Measurements from ENCODE around the gene WWOX.

WWOX gene

DNA sequence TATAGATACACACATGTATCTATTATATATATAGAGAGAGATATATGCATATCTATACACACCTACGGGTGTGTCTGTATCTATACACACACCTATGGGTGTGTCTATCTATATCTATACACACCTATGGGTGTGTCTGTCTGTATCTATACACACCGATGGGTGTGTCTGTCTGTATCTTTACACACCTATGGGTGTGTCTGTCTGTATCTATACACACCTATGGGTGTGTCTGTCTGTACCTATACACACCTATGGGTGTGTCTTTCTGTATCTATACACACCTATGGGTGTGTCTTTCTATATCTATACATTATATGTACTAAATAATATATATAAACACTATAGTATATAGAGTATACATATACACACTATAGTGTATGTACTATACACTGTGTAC is 762.6 kb downstream of the WWOX start:
- no peak for DNase-seq (ENCODE audit: low spot score)

DNA sequence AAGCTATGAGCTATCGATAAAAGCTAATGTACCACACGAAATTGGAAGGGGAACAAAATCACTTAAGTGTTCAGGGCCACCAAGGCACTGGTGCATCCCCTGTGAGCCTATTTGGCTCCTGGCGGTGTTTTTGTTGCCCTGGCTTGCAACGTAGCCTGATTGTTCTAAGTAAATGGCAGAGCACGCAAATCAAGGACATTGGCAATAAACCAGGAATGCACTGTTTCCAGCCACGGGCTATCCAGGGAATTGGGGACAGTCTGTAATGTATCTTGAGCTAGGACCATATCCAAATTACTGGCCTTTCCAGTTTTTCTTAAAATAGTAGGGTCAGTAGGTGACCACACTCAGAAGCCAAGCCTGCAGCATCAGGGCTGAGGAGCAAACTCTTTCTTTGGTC is 767.1 kb downstream of the WWOX start:
- DNase-seq (ENCODE audit: low spot score): no peak

DNA sequence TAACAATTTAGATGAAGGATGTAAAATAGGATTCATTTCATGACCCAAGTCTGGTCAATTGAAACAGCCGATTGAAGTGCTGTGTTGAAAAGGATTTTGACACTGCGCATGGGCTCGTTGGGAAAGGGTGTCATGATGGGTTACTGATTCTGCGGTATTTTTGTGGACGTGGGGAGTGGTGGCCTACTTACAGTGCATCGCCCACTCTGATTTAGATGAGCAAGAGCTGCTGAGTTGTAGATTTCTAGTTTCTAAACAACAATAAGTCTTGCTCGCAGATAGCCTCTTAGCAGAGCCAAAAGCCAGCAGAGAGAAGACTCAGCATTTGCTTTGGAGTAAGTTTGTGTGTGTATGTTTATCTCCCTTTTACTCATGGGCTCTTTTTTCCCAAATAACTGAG is 770.0 kb downstream of the WWOX start:
- no peak for DNase-seq (ENCODE audit: low spot score)

DNA sequence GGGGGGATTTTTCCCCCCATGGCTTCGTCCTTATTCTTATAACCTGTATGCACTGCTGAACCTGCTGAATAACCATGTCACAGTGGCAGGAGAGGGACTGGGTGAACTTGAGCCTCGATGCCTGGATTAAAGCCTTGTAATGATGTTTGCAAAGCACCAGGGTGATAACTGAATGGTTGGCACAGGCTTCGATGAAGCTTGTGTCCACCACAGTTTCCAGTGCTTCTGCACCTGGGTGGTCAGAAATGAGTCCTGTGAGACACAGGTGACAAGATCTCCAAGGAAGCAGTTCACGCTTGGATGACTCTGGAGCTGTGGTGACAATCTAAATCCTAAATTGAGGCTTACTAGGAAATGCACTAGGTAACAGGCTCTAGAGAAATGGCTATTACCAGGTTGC is 771.8 kb downstream of the WWOX start:
- DNase-seq (ENCODE audit: low spot score): no peak

DNA sequence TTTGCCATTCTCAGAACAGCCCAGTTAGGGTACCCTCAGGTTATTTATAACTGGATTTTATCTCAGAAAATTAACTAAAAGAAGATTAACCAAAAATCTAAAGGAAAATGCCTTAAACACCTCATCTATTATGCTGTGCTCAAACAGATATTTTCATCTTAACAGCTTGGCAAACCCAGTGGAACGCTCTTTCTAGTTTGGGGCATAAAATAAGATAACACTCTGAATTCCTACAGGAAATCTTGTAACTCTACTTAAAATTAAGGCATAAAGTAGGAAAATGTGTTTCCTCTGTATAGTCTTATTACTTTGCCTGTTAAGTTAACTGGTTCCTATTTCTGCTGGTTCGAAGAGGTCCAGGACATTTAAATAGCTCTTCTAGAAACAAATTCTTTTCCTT is 777.2 kb downstream of the WWOX start:
- DNase-seq (ENCODE audit: low spot score): no peak

DNA sequence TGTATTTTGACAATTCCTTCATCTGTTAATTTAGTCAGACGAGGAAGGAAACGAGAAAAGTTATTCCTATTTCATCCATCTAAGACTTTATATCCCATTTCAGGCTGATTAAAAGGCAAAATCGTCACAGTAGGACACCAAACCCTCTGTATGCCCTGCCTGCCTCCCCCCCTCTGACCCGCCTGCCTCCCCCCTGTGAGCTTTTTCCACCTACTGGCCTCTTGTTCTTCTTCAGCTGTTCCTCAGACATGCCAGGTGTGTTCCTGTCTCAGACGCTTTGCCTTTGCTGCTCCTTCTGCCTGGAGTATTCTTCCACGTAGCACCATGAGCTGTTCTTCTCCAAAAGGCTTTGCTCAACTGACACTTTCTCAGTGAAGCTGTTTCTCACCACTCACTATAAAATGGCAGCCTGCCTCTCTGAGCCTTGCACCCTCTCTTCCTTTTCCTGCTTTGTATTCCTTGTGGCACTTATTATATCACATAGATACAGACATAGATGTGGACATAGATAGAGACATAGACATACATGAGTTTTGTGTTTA is 777.7 kb downstream of the WWOX start:
- no peak for DNase-seq (ENCODE audit: low spot score)

DNA sequence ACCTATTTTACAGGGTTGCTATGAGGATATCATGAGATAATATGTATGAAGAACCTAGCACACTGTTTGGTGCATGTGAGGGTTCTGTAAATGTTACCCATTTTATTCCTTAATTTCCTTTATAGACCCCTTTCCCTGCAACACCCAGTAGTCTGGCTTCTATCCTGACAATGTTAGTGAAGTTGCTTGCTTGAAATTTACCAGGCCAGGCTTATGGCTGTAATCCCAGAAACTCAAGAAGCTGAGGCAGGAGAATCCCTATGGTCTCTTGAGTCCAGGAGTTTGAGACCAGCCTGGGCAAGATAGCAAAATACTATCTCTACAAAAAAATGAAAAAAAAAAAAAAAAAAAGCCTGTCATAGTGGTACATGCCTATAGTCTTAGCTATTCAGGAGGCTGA is 779.1 kb downstream of the WWOX start:
- DNase-seq (ENCODE audit: low spot score): no peak

DNA sequence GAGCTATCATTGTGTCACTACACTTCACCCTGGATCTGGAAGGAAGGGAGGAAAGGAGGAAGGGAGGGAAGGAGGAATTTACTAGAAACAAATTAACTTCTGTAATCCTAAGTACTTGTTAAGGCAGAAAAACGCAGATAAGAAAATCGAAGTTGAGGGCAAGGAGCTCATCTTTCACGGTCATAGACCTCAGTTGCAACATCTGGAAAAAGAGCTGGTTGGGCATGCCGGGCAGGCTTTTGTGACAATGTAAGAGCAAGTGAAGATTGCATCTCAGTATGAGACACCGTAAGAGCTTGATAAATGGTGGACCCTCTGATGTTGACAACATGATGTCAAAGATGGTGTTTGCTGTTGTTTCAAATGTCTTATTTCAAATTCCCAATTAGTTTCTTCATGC is 779.6 kb downstream of the WWOX start:
- DNase-seq (ENCODE audit: low spot score): no peak

DNA sequence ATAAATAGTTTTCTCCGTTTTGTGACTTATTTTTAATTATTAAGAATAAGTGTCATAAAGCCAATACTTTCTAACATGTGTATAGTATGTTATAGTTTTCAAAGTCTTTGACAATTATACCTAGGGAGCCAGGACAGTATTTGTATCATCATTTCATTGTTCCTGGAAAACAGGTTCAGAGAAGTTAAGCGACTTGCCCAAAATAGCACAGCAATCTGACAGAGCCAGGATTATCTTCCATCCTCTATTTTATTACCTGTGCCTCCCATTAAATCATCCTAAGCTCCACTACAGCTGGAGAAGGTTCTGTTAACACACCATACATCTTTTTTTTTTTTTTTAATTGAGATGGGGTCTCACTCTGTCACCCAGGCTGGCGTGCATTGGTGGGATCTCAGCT is 782.7 kb downstream of the WWOX start:
- no peak for DNase-seq (ENCODE audit: low spot score)

DNA sequence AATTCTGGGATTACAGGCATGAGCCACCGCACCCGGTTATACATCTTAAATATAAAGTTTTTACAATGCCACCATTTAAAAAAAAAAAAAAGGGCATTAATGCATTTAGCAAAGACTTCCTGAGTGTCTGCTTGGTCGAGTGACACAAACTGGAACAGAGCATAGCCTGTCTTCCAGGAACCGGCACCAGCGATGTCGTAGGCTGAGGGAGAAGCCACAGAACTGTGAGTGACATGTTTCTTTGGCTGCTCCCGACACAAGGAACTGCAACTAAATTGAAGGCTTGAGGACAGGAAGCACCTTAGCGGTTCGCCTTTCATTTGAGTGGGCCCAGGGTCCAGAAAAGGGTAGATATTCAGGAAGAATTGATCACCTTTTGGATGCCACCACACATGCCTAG is 783.3 kb downstream of the WWOX start:
- no peak for DNase-seq (ENCODE audit: low spot score)

DNA sequence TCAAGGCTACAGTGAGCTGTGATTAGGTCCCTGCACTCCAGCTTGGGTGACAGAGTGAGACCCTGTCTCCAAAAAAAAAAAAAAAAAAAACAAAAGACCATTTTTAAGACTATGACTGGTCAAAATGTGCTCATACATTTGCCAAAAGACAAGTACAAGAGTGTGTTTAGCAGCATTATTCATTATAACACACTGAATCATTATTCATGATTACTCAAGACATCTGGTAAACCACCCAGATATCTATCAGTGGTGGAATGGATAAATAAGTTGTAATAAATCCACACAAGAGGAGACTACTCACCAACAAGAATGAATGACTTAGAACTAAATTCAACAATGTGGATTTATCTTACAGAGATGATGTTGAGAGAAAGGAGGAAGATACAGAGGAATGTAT is 784.8 kb downstream of the WWOX start:
- DNase-seq (ENCODE audit: low spot score): no peak

DNA sequence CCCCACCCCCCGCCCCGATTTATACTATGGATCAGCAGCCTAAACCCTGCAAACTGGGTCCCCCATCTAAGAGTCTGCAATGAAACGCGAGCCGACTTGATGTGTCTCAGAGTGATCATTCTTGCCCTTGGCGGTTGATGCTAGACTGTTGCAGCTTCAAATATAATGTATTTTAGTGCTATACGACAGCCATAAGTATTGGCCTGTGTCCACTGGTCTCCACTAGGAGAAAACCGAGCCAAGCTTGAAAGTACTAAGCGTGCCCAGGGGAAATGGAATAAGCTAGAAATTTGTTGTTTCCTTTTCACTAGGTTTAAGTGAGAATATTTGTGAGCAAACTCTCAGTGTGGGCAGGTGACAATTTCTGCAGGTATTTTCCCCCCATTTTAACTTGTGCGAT is 789.9 kb downstream of the WWOX start:
- no peak for DNase-seq (ENCODE audit: low spot score)

DNA sequence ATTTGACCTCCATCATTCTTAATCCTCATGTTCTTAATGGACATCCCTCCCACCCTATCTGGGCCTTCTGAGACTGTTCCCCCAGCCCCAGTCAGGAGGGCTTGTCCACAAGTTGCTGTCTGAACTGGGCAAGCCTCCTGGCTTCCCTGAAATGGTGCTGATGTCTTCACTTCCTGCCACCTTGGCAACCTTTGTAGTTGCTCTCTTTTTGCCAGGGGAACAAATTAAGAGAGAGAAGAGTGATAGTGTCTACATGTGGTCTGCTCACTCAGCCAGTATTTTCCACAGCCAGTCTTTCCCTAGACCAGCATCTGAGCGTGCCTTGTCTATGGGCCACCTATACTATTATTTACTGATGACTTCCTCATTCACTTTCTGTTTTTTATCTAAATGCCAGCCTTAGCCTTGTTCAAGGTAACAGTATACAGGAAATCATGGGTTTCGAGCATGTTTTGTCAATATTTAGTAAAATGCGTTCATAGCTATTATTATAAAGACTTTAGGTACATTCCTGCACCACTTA is 791.0 kb downstream of the WWOX start:
- DNase-seq (ENCODE audit: low spot score): no peak

DNA sequence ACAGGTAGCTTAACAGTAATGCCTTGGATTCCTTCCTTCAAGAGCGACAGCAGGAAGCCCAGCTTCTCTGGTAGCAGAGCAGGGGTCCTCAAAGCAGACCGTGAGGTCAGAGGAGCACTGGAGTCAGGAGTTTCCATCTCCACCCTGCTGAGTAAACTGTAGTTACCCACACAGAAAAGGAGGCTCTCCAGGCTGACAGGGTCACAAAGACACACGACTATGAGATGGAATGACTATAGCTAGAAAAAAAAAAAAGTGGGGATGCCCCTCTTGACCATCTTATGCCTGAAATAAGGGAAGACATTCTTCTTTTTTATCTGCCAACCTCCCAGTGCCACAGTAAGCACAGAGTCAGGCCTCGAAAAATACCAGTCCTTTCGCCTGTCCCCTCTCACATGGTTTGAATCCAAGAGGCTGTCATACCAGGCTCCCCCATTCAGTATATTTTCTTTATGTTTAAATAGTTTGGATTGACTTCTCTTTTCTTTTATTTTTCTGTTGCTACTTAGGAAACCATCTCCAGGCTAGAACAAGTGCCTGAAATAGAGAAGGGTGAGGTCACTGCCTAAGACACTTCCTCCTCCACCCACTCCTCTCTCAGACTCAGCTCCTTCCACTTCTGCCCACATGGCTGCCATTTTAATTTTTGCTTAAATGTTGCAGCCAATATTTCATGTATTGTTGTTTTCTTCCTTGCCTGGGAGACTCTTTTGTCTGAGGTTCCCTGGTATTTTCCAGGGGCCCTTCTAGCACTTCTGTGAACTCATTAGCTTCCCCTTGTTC is 793.7 kb downstream of the WWOX start:
- peak; percentile 24 for DNase-seq (ENCODE audit: low spot score)

DNA sequence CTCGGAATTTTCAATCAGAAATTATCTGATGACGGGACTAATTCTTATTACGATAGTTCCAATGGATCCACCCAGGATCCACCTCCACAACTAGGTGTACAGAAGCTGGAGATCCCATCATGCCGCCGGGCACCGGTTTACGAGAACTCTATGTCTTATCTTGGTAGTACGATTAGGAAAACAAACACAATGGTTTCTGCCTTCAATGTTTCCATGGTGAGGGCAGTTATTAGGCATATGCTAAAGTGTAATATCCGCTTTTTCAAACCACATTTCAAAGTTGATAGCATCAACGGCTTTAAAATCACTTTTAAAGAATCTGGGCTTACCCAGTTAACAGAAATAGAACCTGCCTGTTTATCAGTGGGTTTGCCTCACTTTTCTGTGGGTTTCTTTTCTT is 795.4 kb downstream of the WWOX start:
- no peak for DNase-seq (ENCODE audit: low spot score)

DNA sequence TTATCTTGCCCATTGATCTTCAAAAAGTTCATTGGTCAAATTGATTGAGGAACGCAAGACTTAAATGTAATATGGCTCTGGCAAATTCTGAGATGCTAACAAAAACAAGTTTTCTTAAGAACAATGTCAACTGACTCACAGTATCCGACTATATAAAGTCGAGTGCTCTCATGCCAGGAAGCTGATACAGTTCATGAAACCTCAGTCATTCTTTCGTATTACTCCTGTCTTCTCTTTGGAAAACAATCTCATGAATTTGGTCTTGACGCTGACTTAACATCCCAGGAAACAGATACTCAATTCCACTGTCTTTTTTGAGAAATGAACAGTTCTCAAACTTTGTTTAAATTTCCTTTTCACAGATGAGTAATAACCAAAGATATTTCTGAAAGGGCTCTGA is 796.2 kb downstream of the WWOX start:
- peak; percentile 93 for DNase-seq (ENCODE audit: low spot score)

DNA sequence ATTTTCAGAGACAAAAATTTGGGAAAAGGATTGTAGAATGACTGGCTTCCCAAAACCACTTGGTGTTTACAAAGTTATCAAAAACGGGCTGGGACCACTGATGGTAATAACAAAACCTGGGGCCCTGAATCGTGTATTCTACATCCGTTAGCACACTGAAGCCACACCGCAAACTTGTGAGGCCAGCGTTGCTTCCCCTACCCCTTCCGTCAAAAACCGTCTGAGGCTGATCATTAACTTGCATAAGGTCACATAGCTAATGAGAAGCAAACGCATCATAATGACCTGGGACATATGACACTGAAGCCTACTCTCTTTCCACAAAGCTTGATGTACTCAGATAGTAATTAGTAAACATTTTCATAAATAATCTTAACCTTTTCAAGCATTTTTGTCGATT is 796.8 kb downstream of the WWOX start:
- DNase-seq (ENCODE audit: low spot score): peak; percentile 9

DNA sequence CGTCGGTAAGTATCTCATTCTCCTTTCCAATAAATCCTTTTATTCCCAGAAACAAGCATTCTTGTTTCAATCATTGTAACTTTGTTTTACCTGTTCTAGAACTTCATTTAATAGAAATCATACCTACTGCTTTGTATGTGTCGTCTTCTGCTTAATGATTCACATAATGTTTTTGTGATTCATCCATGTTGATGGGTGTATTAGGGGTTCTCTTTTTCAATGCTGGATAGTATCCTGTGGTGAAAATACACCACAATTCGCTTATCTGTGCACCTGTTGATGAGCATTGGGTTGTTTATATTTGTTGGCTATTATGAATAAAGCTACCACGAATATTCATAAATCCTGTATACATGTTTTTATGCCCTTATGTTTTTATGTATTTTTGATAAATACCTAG is 797.8 kb downstream of the WWOX start:
- DNase-seq (ENCODE audit: low spot score): no peak

DNA sequence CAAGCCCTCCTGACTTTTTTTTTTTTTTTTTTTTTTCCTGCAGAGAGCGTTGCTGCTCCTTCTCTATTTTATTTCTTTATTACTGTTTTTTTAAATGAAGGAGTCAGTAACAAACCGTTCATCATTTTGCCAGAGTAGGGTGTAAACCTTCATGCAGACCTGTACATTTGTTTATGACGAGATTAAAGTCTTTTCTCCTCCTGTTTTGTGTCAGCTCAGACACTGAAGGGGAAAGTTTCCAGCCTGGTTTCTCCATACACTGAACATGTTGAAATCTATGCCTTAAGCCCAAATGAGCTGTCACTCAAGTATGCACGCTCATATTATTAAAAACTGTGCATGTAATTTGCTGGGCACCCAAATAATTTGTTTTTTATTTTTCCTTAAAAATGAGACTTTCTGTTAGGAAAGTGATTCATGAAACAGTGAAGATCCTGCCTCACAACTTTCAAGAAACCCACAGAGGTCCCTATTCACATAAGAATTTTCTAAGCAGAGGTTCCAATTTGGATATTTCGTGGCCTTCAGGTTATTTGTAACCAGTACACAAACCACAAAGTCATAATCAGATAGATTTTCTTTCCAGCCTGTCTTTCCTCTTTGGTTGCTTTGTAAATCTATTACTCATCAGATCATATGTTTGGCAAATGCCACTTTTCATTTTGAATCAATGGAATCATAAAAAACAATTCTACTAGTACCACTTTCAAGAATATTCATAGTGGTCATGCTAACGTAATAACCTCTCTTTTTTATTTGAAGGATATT is 800.8 kb downstream of the WWOX start:
- DNase-seq (ENCODE audit: low spot score): no peak

DNA sequence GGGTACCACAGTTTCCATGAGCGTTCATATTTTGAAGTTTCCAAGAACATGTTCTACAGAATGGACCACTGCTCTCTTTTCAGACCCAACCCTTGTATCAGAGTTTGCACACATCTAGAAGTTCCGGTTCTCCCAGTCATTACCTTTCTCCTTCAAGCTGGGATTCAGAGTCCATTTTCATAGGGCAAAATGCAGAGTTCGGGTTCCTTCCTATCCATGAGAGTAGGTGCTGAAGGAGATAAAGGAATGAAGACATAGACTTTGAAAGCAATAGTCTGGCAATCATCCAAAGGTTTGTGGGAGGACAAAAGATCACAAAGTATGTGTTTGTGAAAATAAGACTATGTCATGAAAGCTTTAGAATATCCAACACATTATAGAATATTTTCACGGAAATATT is 801.5 kb downstream of the WWOX start:
- DNase-seq (ENCODE audit: low spot score): no peak

DNA sequence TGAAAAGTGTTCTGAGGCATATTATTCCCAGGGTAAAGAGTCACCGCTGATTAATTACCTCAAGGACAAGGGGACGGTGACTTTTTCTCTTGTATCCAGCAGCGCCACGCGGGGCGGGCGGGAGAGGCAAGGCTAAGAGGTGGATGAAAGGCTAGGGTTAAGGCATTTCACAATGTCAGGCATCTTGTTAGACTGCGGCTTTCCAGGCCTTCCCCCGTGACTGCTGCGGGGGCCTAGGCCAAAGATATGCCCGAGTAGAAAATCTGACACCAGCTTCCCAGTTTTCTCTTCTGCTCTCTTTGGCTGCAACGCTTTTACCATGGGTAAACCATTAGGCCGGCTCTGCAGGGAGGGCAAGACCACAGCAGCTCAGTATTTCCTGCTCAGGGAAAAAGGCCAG is 802.9 kb downstream of the WWOX start:
- DNase-seq (ENCODE audit: low spot score): no peak

DNA sequence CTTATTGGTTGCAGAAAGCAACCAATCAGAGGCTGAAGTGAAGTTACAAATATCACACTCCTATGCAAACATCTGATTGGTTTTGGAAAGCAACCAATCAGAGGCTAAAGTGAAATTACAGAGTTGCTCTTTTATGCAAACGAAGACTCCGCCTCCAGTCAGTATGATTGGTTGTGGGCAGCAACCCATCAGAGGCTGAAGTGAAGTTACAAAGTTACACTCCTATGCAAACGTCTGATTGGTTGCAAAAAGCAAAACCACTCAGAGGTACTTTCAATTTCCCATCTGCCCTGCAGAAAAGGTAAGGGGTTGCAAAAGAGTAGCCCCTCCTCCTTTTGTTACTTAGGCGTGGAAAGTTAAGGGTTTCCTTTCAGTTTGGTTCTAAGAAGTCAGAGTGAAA is 803.8 kb downstream of the WWOX start:
- DNase-seq (ENCODE audit: low spot score): no peak

DNA sequence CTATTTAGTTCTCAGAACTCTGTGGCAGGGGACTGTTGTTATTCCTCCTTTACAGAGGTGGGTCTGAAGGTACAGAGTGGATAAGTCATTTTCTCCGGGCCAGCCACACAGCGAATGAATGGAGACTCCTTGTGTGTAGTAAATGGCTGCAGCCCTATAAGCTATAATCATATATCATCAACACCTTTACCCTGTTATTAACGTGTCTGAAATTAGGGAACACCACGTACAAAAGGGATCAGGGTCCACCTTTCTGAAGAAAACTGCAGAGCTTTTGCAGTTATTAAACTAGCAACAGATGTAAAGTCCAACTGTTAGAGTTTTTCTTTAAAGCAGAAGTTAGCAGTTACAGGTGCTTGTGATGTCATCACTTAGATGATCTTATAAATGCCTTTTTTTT is 804.4 kb downstream of the WWOX start:
- DNase-seq (ENCODE audit: low spot score): no peak

Measured in kidney capillary endothelial cell (primary cell).